ENCODE results near the gene STK33.

DNA sequence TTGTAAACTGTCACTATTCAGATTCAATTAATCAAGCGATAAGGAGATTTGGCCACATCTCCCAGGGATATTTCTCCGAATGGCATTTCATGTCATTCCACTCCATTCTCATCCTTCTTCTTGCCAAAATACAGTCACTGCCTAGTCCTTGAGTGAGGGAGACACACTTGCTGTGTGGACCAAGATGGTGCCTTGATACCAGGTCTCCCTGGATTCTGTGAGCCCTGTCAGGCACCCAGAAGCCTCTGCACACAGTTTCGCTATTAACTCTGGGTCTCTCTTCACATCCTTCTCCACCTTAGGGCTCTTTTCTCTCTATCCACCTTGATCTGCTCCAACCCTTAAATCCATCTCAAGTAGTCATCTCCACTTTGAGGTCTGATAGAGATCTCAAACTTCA is 210.4 kb downstream of the STK33 start:
- TF ChIP-seq CTCF (IDR thresholded peaks at IDR 0.05) (no peak), POLR2A (IDR thresholded peaks at IDR 0.05) (no peak), POLR2AphosphoS5 (IDR thresholded peaks at IDR 0.05) (no peak)
